Measurements from ENCODE around the gene SSTR3. TPM values are rescaled to one million over a fixed set of nuclear protein-coding genes. Genes with fewer than 3 reads are reported as not detected.

SSTR3 gene
- total and polyA plus RNA-seq, 9 of the 15 experiments (the other 6 are each of a cell fraction or from before 2014, with no cell fraction given): 0.03 TPM; not detected in 8

- peaks cover 23 to 40% of the 10 kb centered on the region in 2 experiments for H3K4me1 ChIP-seq (replicated peaks in 1 of 2; ENCODE audit: control insufficient read depth in 2 of 2, insufficient read depth in 2 of 2, low read length in 2 of 2)
- H3K4me2 ChIP-seq (ENCODE audit: insufficient read depth, low read length): peak overlapping the region; percentile 81
- CTCF ChIA-PET (ENCODE audit: low intra/inter-chr PET ratio): interaction anchor here (0.7 to 5.1 kb wide), 6 partner anchors 10 to 120 kb away, joined by 3 to 27 read pairs (median 4); partner anchors contain the start of gene C1QTNF6
- intact Hi-C loops (cut with micrococcal nuclease) (loop anchor here (1.0 to 10.0 kb wide), 4 partner anchors 31 to 413 kb away; no protein-coding TSS in a partner anchor), in situ Hi-C loops (cut with MboI) (no loop called here)
- H3K4me3 ChIP-seq: peak overlapping the region; percentile 59; the same call in 1 of the 2 replicates
- peaks cover 3% of the 10 kb centered on the region; the same call in 1 of the 2 replicates for H3K9me3 ChIP-seq (replicated peaks; ENCODE audit: control insufficient read depth, insufficient read depth, low read depth, low read length)
- 40% methylated on average over 10 of the region's 12 CpGs for WGBS (ENCODE audit: insufficient coverage, low coverage, missing lambda C conversion rate)
- H3K9ac ChIP-seq (ENCODE audit: insufficient read depth in 1 of 2, low read depth in 2 of 2, low read length in 2 of 2): peak overlapping the region; percentile 73 to 84; a peak in 2 of 4 replicates
- POLR2A ChIA-PET: interaction anchor here (0.6 to 1.3 kb wide), 3 partner anchors 9 to 168 kb away, joined by 3 to 6 read pairs (median 3); partner anchors contain the start of gene C1QTNF6
- H3K27ac ChIP-seq (ENCODE audit: extremely low read depth, low read depth, low read length): peak overlapping the region; percentile 6; the same call in 1 of the 3 replicates
- FAIRE-seq (no peak), DNase-seq (ENCODE audit: extremely low read depth in 1 of 4, low spot score in 3 of 4) (peak in 1 of 4 experiments; percentile 34), ATAC-seq (no peak)
- H3K36me3 ChIP-seq (ENCODE audit: control insufficient read depth, insufficient read depth, low read length): no peaks in the 10 kb centered on the region
- H3K9me1 ChIP-seq (ENCODE audit: control insufficient read depth, insufficient read depth, low read length): no peaks in the 10 kb centered on the region
- BruUV-seq (replicated peaks): no TSS peak
- no peak overlapping the region for H2AFZ ChIP-seq (ENCODE audit: low read depth, low read length)
- no peaks in the 10 kb centered on the region for H3K27me3 ChIP-seq (ENCODE audit: control insufficient read depth in 2 of 2, insufficient read depth in 2 of 2, low read length in 2 of 2)
- no peaks in the 10 kb centered on the region for H4K20me1 ChIP-seq (replicated peaks; ENCODE audit: control insufficient read depth, insufficient read depth, low read length)
- H3K79me2 ChIP-seq (ENCODE audit: control insufficient read depth, insufficient read depth, low read length): peaks cover 2% of the 10 kb centered on the region; the same call in 1 of the 3 replicates
- TF ChIP-seq HLTF (IDR thresholded peaks at IDR 0.05) (no peak), ZFP36 (IDR thresholded peaks at IDR 0.05; ENCODE audit: low read depth, low read length, partially characterized antibody) (peak; percentile 64), MCM7 (IDR thresholded peaks at IDR 0.05) (no peak), SETDB1 (IDR thresholded peaks at IDR 0.05; ENCODE audit: low read length) (no peak), RFX1 (IDR thresholded peaks at IDR 0.05) (no peak), CREM (IDR thresholded peaks at IDR 0.05; ENCODE audit: low read depth) (0 out of 2 replicates have a peak, but pooled peaks have one; percentile 24), SIX5 (IDR thresholded peaks at IDR 0.05; ENCODE audit: borderline replicate concordance in 1 of 2, insufficient read depth in 1 of 2, low read depth in 1 of 2, low read length in 2 of 2) (no peak), XRCC5 (IDR thresholded peaks at IDR 0.05; ENCODE audit: low read depth, low read length) (no peak), STAG1 (CRISPR knock-in tag; IDR thresholded peaks at IDR 0.05; ENCODE audit: borderline replicate concordance) (no peak), GTF2B (IDR thresholded peaks at IDR 0.05; ENCODE audit: extremely low read depth, insufficient read length) (no peak), E2F5 (CRISPR knock-in tag; IDR thresholded peaks at IDR 0.05) (no peak), SAFB (IDR thresholded peaks at IDR 0.05; ENCODE audit: borderline replicate concordance, low read depth, low read length) (no peak), LARP7 (IDR thresholded peaks at IDR 0.05) (no peak), ZNF146 (CRISPR knock-in tag; IDR thresholded peaks at IDR 0.05; ENCODE audit: unreplicated experiment) (no peak), RBM25 (IDR thresholded peaks at IDR 0.05; ENCODE audit: low read depth, low read length, severe bottlenecking) (peak; percentile 35), FOSL1 (tag; conservative IDR thresholded peaks at IDR 0.05) (peak; percentile 35; the same call in 1 of the 2 replicates), ATF3 (IDR thresholded peaks at IDR 0.05) (peak; percentile 65), ATF3 (CRISPR knock-in tag; conservative IDR thresholded peaks at IDR 0.05) (no peak)
Measured at GRCh38 chr22:37197451-37198257, 14.6 kb downstream of the SSTR3 start.

All from K562 (cell line).